GM18858 (cell line): ENCODE results near the gene TMEM243.

Source experiments
- ATAC-seq: cut with Tn5 transposase; IDR thresholded peaks from one replicate; pipeline ENCODE4 v1.9.1; 2021; ENCODE audit not compliant: unreplicated experiment

Gene TMEM243

GRCh38 chr7:87159538-87159937 lies 60.0 kb downstream of the TMEM243 start:
- ATAC-seq = no peak

GRCh38 chr7:87156709-87157108 lies 62.8 kb downstream of the TMEM243 start:
- no peak for ATAC-seq

- ATAC-seq = no peak
Observed at GRCh38 chr7:87155788-87156187, 63.7 kb downstream of the TMEM243 start.

GRCh38 chr7:87154569-87154968 lies 65.0 kb downstream of the TMEM243 start:
- no peak for ATAC-seq

- ATAC-seq = no peak
Observed at GRCh38 chr7:87154166-87154565, 65.4 kb downstream of the TMEM243 start.

- no peak for ATAC-seq
Observed at GRCh38 chr7:87152897-87153641, 66.5 kb downstream of the TMEM243 start.

- peak; percentile 80 for ATAC-seq
Observed at GRCh38 chr7:87152112-87152896, 67.2 kb downstream of the TMEM243 start, which contains the start of gene DMTF1. TSS of gene DMTF1 (plus strand) at chr7:87152453. CDS start at chr7:87164942, 12,489 bp downstream.

- ATAC-seq = peak; percentile 16
Observed at GRCh38 chr7:87151729-87152111, 67.8 kb downstream of the TMEM243 start.

GRCh38 chr7:87151002-87151728 lies 68.4 kb downstream of the TMEM243 start:
- ATAC-seq = no peak

GRCh38 chr7:87148332-87148955 lies 71.1 kb downstream of the TMEM243 start:
- ATAC-seq = no peak

GRCh38 chr7:87147500-87147899 lies 72.0 kb downstream of the TMEM243 start:
- no peak for ATAC-seq

- no peak for ATAC-seq
Observed at GRCh38 chr7:87146740-87147386, 72.7 kb downstream of the TMEM243 start.
